Cardiac muscle cell (in vitro differentiated cells and primary cell): Measurements from ENCODE around the gene MYO15A. TPM values are rescaled to one million over a fixed set of nuclear protein-coding genes. Genes with fewer than 3 reads are reported as not detected.

Experiments
- DNase-seq, 2 donors: peaks; one replicate each; pipeline versions ENCODE4 v3.0.0 to v3.0.0-alpha.2; 2010 to 2017; ENCODE audit warnings: low read depth in 1 of 2, low spot score in 1 of 2
- H3K27ac ChIP-seq: fragments of 200-600 bp; sonication (generic); 2 replicates; pipeline ENCODE4 v1.5.1; 2016
- H3K27me3 ChIP-seq: fragments of 200-600 bp; sonication (generic); 2 replicates; pipeline ENCODE4 v1.6.0; 2016; ENCODE audit warnings: control low read depth
- H3K36me3 ChIP-seq: fragments of 200-600 bp; sonication (generic); 2 replicates; pipeline ENCODE4 v1.5.1; 2016; ENCODE audit warnings: control low read depth
- H3K4me1 ChIP-seq: fragments of 200-600 bp; sonication (generic); 2 replicates; pipeline ENCODE4 v1.8.1; 2017; ENCODE audit warnings: low read depth, mild to moderate bottlenecking, mixed run types
- H3K4me3 ChIP-seq: fragments of 200-600 bp; sonication (generic); 2 replicates; pipeline ENCODE4 v1.5.1; 2016; ENCODE audit warnings: mild to moderate bottlenecking
- H3K9me3 ChIP-seq: fragments of 200-600 bp; sonication (generic); 2 replicates; pipeline ENCODE4 v1.5.1; 2017; ENCODE audit warnings: low read depth, mild to moderate bottlenecking, control low read depth
- CTCF ChIP-seq: IDR thresholded peaks from 2 replicates; pipeline ENCODE4 v1.5.1; 2012; ENCODE audit warnings: low read depth, mild to moderate bottlenecking, low read length
- polyA plus RNA-seq: library from polyadenylated mRNA; unstranded; fragments of >200 nt; fragmentation: Nextera tagmentation; extraction: Ambion mirVana; gene quantifications from 2 replicates; pipeline ENCODE4 v1.2.1, GENCODE V29; 2016
- total RNA-seq: library from RNA; depleted of rRNA; stranded (reverse); fragments of >200 nt; gene quantifications from 2 replicates; pipeline ENCODE4 v1.2.3, GENCODE V29; 2016

MYO15A gene
- total and polyA plus RNA-seq, 2 experiments from 2014 or later = 3.9 to 4.9 TPM

GRCh38 chr17:18110636-18111145, 2.1 kb downstream of the MYO15A start:
- H3K4me3 ChIP-seq = no peak overlapping the region
- H3K4me1 ChIP-seq = no peaks in the 10 kb centered on the region
- H3K9me3 ChIP-seq = no peaks in the 10 kb centered on the region
- H3K36me3 ChIP-seq = no peaks in the 10 kb centered on the region
- H3K27ac ChIP-seq = no peak overlapping the region
- no peak for TF ChIP-seq CTCF
- DNase-seq = no peak
- H3K27me3 ChIP-seq = no peaks in the 10 kb centered on the region

GRCh38 chr17:18111330-18111971, 2.9 kb downstream of the MYO15A start:
- H3K27ac ChIP-seq = no peak overlapping the region
- no peak overlapping the region for H3K4me3 ChIP-seq
- H3K36me3 ChIP-seq = no peaks in the 10 kb centered on the region
- H3K9me3 ChIP-seq = no peaks in the 10 kb centered on the region
- no peaks in the 10 kb centered on the region for H3K4me1 ChIP-seq
- no peak for TF ChIP-seq CTCF
- no peaks in the 10 kb centered on the region for H3K27me3 ChIP-seq
- DNase-seq = no peak

GRCh38 chr17:18115517-18115916, 7.0 kb downstream of the MYO15A start:
- Histone ChIP-seq H3K36me3 (no peaks in the 10 kb centered on the region), H3K9me3 (no peaks in the 10 kb centered on the region), H3K27ac (no peak overlapping the region), H3K4me1 (no peaks in the 10 kb centered on the region), H3K4me3 (no peak overlapping the region), H3K27me3 (no peaks in the 10 kb centered on the region)
- DNase-seq = no peak
- TF ChIP-seq CTCF = no peak

GRCh38 chr17:18116078-18116477, 7.5 kb downstream of the MYO15A start:
- TF ChIP-seq CTCF = no peak
- no peaks in the 10 kb centered on the region for H3K27me3 ChIP-seq
- H3K9me3 ChIP-seq = no peaks in the 10 kb centered on the region
- no peak overlapping the region for H3K4me3 ChIP-seq
- H3K4me1 ChIP-seq = no peaks in the 10 kb centered on the region
- no peaks in the 10 kb centered on the region for H3K36me3 ChIP-seq
- DNase-seq = no peak
- H3K27ac ChIP-seq = no peak overlapping the region

- Histone ChIP-seq H3K4me3 (no peak overlapping the region), H3K27me3 (no peaks in the 10 kb centered on the region), H3K36me3 (no peaks in the 10 kb centered on the region), H3K4me1 (no peaks in the 10 kb centered on the region), H3K9me3 (no peaks in the 10 kb centered on the region), H3K27ac (no peak overlapping the region)
- DNase-seq = no peak
- TF ChIP-seq CTCF = no peak
These were observed 9.0 kb downstream of the MYO15A start for GRCh38 chr17:18117533-18117932.
